H1 (cell line): ENCODE results near the gene SHPK. TPM values are rescaled to one million over a fixed set of nuclear protein-coding genes. Genes with fewer than 3 reads are reported as not detected.

Experiments
- CTBP2 ChIP-seq: IDR thresholded peaks from 2 replicates; pipeline ENCODE4 v1.7.0; 2011; ENCODE audit warnings: borderline replicate concordance, mild to moderate bottlenecking, moderate library complexity, mixed read lengths, low read length; ENCODE audit not compliant: insufficient read depth, insufficient read length
- KDM5A ChIP-seq: fragments of 200-600 bp; IDR thresholded peaks from 2 replicates; pipeline ENCODE4 v1.7.1; 2012; ENCODE audit warnings: mild to moderate bottlenecking, low read length, inconsistent platforms, mixed read lengths
- NANOG ChIP-seq: IDR thresholded peaks from 2 replicates; pipeline ENCODE4 v1.6.1; 2011; ENCODE audit warnings: low read length, low read depth, mild to moderate bottlenecking, inconsistent platforms; ENCODE audit not compliant: insufficient read depth, poor library complexity, severe bottlenecking
- polyA plus RNA-seq, 7 experiments: library from polyadenylated mRNA; depleted of rRNA in 3 of 7; stranded (reverse) in 5 of 7; unstranded in 2 of 7; fragments of >200 nt in 5 of 7; fragments of 200-250 nt in 2 of 7; gene quantifications; 1 replicate in 5 of 7; 2 replicates in 1 of 7; 4 replicates in 1 of 7; pipeline versions ENCODE4 v1.2.1 to v1.2.3, GENCODE V29; 2011 to 2013; ENCODE audit warnings: missing spikeins in 2 of 7, mixed read lengths in 2 of 7
- total RNA-seq: library from RNA; stranded (reverse); fragmentation: NEBNext Ultra II Directional; extraction: Animal tissue kit (Norgen Biotek cat#: 25700); gene quantifications from 2 replicates; pipeline ENCODE4 v1.2.1, GENCODE V29; 2021
- TF ChIP-seq, protein P1 (sequence below): fragments of 300-600 bp; sonication (generic); IDR thresholded peaks from 2 replicates; pipeline ENCODE4 v1.7.1; 2012; ENCODE audit warnings: low read length, moderate library complexity, mild to moderate bottlenecking, inconsistent platforms; ENCODE audit not compliant: insufficient replicate concordance
- TF ChIP-seq, protein P2 (sequence below): IDR thresholded peaks from 2 replicates; pipeline ENCODE4 v1.6.1; 2011; ENCODE audit warnings: low read depth, mild to moderate bottlenecking, low read length; ENCODE audit not compliant: insufficient read depth
- TF ChIP-seq, protein P3 (sequence below): IDR thresholded peaks from 2 replicates; pipeline ENCODE4 v1.6.1; 2012; ENCODE audit warnings: inconsistent platforms

SHPK gene
- total and polyA plus RNA-seq, 2 of the 8 experiments (the other 6 are each of a cell fraction or from before 2014, with no cell fraction given), result 28.6 to 36.7 TPM

DNA sequence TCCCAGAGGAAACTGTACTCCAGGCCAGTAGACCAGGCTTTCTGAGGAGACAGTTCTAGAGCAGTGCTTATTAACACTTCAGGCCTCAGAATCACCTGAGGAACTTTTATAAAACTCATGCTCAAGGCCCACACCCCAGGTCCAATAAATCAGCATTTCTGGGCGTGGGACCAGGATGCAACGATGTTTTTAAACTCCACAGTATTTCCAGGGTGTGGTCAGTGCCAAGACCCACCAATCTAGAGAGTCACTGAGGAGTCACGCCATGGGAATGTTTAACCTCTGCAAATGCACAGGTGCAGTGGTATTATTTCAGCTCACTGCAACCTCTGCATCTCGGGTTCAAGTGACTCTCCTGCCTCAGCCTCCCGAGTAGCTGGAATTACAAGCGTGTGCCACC lies 22.9 kb downstream of the SHPK start (continued):
- TF ChIP-seq, protein P1, sequence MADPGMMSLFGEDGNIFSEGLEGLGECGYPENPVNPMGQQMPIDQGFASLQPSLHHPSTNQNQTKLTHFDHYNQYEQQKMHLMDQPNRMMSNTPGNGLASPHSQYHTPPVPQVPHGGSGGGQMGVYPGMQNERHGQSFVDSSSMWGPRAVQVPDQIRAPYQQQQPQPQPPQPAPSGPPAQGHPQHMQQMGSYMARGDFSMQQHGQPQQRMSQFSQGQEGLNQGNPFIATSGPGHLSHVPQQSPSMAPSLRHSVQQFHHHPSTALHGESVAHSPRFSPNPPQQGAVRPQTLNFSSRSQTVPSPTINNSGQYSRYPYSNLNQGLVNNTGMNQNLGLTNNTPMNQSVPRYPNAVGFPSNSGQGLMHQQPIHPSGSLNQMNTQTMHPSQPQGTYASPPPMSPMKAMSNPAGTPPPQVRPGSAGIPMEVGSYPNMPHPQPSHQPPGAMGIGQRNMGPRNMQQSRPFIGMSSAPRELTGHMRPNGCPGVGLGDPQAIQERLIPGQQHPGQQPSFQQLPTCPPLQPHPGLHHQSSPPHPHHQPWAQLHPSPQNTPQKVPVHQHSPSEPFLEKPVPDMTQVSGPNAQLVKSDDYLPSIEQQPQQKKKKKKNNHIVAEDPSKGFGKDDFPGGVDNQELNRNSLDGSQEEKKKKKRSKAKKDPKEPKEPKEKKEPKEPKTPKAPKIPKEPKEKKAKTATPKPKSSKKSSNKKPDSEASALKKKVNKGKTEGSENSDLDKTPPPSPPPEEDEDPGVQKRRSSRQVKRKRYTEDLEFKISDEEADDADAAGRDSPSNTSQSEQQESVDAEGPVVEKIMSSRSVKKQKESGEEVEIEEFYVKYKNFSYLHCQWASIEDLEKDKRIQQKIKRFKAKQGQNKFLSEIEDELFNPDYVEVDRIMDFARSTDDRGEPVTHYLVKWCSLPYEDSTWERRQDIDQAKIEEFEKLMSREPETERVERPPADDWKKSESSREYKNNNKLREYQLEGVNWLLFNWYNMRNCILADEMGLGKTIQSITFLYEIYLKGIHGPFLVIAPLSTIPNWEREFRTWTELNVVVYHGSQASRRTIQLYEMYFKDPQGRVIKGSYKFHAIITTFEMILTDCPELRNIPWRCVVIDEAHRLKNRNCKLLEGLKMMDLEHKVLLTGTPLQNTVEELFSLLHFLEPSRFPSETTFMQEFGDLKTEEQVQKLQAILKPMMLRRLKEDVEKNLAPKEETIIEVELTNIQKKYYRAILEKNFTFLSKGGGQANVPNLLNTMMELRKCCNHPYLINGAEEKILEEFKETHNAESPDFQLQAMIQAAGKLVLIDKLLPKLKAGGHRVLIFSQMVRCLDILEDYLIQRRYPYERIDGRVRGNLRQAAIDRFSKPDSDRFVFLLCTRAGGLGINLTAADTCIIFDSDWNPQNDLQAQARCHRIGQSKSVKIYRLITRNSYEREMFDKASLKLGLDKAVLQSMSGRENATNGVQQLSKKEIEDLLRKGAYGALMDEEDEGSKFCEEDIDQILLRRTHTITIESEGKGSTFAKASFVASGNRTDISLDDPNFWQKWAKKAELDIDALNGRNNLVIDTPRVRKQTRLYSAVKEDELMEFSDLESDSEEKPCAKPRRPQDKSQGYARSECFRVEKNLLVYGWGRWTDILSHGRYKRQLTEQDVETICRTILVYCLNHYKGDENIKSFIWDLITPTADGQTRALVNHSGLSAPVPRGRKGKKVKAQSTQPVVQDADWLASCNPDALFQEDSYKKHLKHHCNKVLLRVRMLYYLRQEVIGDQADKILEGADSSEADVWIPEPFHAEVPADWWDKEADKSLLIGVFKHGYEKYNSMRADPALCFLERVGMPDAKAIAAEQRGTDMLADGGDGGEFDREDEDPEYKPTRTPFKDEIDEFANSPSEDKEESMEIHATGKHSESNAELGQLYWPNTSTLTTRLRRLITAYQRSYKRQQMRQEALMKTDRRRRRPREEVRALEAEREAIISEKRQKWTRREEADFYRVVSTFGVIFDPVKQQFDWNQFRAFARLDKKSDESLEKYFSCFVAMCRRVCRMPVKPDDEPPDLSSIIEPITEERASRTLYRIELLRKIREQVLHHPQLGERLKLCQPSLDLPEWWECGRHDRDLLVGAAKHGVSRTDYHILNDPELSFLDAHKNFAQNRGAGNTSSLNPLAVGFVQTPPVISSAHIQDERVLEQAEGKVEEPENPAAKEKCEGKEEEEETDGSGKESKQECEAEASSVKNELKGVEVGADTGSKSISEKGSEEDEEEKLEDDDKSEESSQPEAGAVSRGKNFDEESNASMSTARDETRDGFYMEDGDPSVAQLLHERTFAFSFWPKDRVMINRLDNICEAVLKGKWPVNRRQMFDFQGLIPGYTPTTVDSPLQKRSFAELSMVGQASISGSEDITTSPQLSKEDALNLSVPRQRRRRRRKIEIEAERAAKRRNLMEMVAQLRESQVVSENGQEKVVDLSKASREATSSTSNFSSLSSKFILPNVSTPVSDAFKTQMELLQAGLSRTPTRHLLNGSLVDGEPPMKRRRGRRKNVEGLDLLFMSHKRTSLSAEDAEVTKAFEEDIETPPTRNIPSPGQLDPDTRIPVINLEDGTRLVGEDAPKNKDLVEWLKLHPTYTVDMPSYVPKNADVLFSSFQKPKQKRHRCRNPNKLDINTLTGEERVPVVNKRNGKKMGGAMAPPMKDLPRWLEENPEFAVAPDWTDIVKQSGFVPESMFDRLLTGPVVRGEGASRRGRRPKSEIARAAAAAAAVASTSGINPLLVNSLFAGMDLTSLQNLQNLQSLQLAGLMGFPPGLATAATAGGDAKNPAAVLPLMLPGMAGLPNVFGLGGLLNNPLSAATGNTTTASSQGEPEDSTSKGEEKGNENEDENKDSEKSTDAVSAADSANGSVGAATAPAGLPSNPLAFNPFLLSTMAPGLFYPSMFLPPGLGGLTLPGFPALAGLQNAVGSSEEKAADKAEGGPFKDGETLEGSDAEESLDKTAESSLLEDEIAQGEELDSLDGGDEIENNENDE, result no peak
- TF ChIP-seq, protein P2, sequence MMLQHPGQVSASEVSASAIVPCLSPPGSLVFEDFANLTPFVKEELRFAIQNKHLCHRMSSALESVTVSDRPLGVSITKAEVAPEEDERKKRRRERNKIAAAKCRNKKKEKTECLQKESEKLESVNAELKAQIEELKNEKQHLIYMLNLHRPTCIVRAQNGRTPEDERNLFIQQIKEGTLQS, result no peak
- TF ChIP-seq, protein P3, sequence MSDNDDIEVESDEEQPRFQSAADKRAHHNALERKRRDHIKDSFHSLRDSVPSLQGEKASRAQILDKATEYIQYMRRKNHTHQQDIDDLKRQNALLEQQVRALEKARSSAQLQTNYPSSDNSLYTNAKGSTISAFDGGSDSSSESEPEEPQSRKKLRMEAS, result no peak
- TF ChIP-seq CTBP2, result no peak
- TF ChIP-seq NANOG, result no peak
- no peak for TF ChIP-seq KDM5A
